ENCODE results near the gene SLC22A1.
A peak's percentile ranks its signal among the peaks of the same experiment; 100 is the strongest.
"Not testable (repeated sequence)": the region's sequence is repeated elsewhere in the genome, so short reads cannot be mapped to it uniquely, and the experiment has no call there.

Gene SLC22A1

GRCh38 chr6:160104821-160105517, 16.6 kb upstream of the SLC22A1 start:
- H3K27ac Mint-ChIP-seq = no peak overlapping the region
- H3K4me3 Mint-ChIP-seq = no peak overlapping the region
- peaks cover 17% of the 10 kb centered on the region for H3K4me1 Mint-ChIP-seq (ENCODE audit: low read depth)
- H3K36me3 Mint-ChIP-seq (ENCODE audit: low read depth) = peaks cover 85% of the 10 kb centered on the region
- H3K9me3 Mint-ChIP-seq = no peaks in the 10 kb centered on the region
- no peak for DNase-seq
- no peaks in the 10 kb centered on the region for H3K27me3 Mint-ChIP-seq

- H3K27me3 Mint-ChIP-seq = no peaks in the 10 kb centered on the region
- peaks cover 87% of the 10 kb centered on the region for H3K36me3 Mint-ChIP-seq (ENCODE audit: low read depth)
- H3K9me3 Mint-ChIP-seq = no peaks in the 10 kb centered on the region
- H3K27ac Mint-ChIP-seq = no peak overlapping the region
- no peak overlapping the region for H3K4me3 Mint-ChIP-seq
- peaks cover 12% of the 10 kb centered on the region for H3K4me1 Mint-ChIP-seq (ENCODE audit: low read depth)
- no peak for DNase-seq
These were observed 15.6 kb upstream of the SLC22A1 start for GRCh38 chr6:160106010-160106409.

- no peak for DNase-seq
- Mint-ChIP-seq H3K4me3 (no peak overlapping the region), H3K27ac (peak overlapping the region; percentile 61), H3K9me3 (no peaks in the 10 kb centered on the region), H3K36me3 (ENCODE audit: low read depth) (peaks cover 80% of the 10 kb centered on the region), H3K27me3 (no peaks in the 10 kb centered on the region), H3K4me1 (ENCODE audit: low read depth) (peaks cover 8% of the 10 kb centered on the region)
These were observed 14.9 kb upstream of the SLC22A1 start for GRCh38 chr6:160106701-160107100.

- H3K9me3 Mint-ChIP-seq = no peaks in the 10 kb centered on the region
- peaks cover 71% of the 10 kb centered on the region for H3K36me3 Mint-ChIP-seq (ENCODE audit: low read depth)
- no peak for DNase-seq
- peaks cover 8% of the 10 kb centered on the region for H3K4me1 Mint-ChIP-seq (ENCODE audit: low read depth)
- H3K27ac Mint-ChIP-seq = peak overlapping the region; percentile 27
- no peak overlapping the region for H3K4me3 Mint-ChIP-seq
- H3K27me3 Mint-ChIP-seq = no peaks in the 10 kb centered on the region
These were observed 13.5 kb upstream of the SLC22A1 start for GRCh38 chr6:160108077-160108476.

- Mint-ChIP-seq H3K27me3 (no peaks in the 10 kb centered on the region), H3K4me1 (ENCODE audit: low read depth) (peaks cover 8% of the 10 kb centered on the region), H3K4me3 (no peak overlapping the region), H3K36me3 (ENCODE audit: low read depth) (peaks cover 54% of the 10 kb centered on the region), H3K9me3 (no peaks in the 10 kb centered on the region), H3K27ac (peak overlapping the region; percentile 4)
- DNase-seq = no peak
These were observed 11.0 kb upstream of the SLC22A1 start for GRCh38 chr6:160110586-160111123.

GRCh38 chr6:160111806-160112205, 9.8 kb upstream of the SLC22A1 start:
- H3K36me3 Mint-ChIP-seq (ENCODE audit: low read depth) = peaks cover 51% of the 10 kb centered on the region
- no peak overlapping the region for H3K27ac Mint-ChIP-seq
- H3K4me1 Mint-ChIP-seq (ENCODE audit: low read depth) = peaks cover 6% of the 10 kb centered on the region
- no peaks in the 10 kb centered on the region for H3K9me3 Mint-ChIP-seq
- DNase-seq = no peak
- no peaks in the 10 kb centered on the region for H3K27me3 Mint-ChIP-seq
- H3K4me3 Mint-ChIP-seq = no peak overlapping the region

- H3K27ac Mint-ChIP-seq = no peak overlapping the region
- peaks cover under 1% of the 10 kb centered on the region for H3K9me3 Mint-ChIP-seq
- peaks cover 50% of the 10 kb centered on the region for H3K36me3 Mint-ChIP-seq (ENCODE audit: low read depth)
- no peaks in the 10 kb centered on the region for H3K27me3 Mint-ChIP-seq
- H3K4me1 Mint-ChIP-seq (ENCODE audit: low read depth) = peaks cover 3% of the 10 kb centered on the region
- no peak overlapping the region for H3K4me3 Mint-ChIP-seq
- no peak for DNase-seq
These were observed 8.9 kb upstream of the SLC22A1 start for GRCh38 chr6:160112628-160113299.

- peaks cover 50% of the 10 kb centered on the region for H3K36me3 Mint-ChIP-seq (ENCODE audit: low read depth)
- not testable (repeated sequence) for H3K9me3 Mint-ChIP-seq; H3K4me1 Mint-ChIP-seq (ENCODE audit: low read depth); DNase-seq; H3K27me3 Mint-ChIP-seq; H3K4me3 Mint-ChIP-seq; H3K27ac Mint-ChIP-seq
These were observed 7.1 kb upstream of the SLC22A1 start for GRCh38 chr6:160114536-160114935.

GRCh38 chr6:160115421-160115820, 6.2 kb upstream of the SLC22A1 start:
- no peaks in the 10 kb centered on the region for H3K27me3 Mint-ChIP-seq
- H3K27ac Mint-ChIP-seq = no peak overlapping the region
- H3K4me3 Mint-ChIP-seq = no peak overlapping the region
- DNase-seq = no peak
- peaks cover 42% of the 10 kb centered on the region for H3K36me3 Mint-ChIP-seq (ENCODE audit: low read depth)
- no peaks in the 10 kb centered on the region for H3K4me1 Mint-ChIP-seq (ENCODE audit: low read depth)
- H3K9me3 Mint-ChIP-seq = peaks cover 2% of the 10 kb centered on the region

GRCh38 chr6:160116411-160116810, 5.2 kb upstream of the SLC22A1 start:
- no peaks in the 10 kb centered on the region for H3K4me1 Mint-ChIP-seq (ENCODE audit: low read depth)
- no peak overlapping the region for H3K27ac Mint-ChIP-seq
- no peaks in the 10 kb centered on the region for H3K27me3 Mint-ChIP-seq
- DNase-seq = no peak
- H3K4me3 Mint-ChIP-seq = no peak overlapping the region
- peaks cover 2% of the 10 kb centered on the region for H3K9me3 Mint-ChIP-seq
- peaks cover 38% of the 10 kb centered on the region for H3K36me3 Mint-ChIP-seq (ENCODE audit: low read depth)

- no peaks in the 10 kb centered on the region for H3K4me1 Mint-ChIP-seq (ENCODE audit: low read depth)
- H3K4me3 Mint-ChIP-seq = no peak overlapping the region
- peaks cover 2% of the 10 kb centered on the region for H3K9me3 Mint-ChIP-seq
- no peaks in the 10 kb centered on the region for H3K27me3 Mint-ChIP-seq
- H3K27ac Mint-ChIP-seq = no peak overlapping the region
- DNase-seq = no peak
- peaks cover 39% of the 10 kb centered on the region for H3K36me3 Mint-ChIP-seq (ENCODE audit: low read depth)
These were observed 4.5 kb upstream of the SLC22A1 start for GRCh38 chr6:160117137-160117536.

- Mint-ChIP-seq H3K27me3 (no peaks in the 10 kb centered on the region), H3K27ac (no peak overlapping the region), H3K9me3 (peaks cover 2% of the 10 kb centered on the region)
These were observed 2.9 kb upstream of the SLC22A1 start for GRCh38 chr6:160118620-160119229.

GRCh38 chr6:160120087-160120486, 1.5 kb upstream of the SLC22A1 start:
- H3K9me3 Mint-ChIP-seq = peaks cover 2% of the 10 kb centered on the region
- H3K27ac Mint-ChIP-seq = no peak overlapping the region
- H3K36me3 Mint-ChIP-seq (ENCODE audit: low read depth) = peaks cover 28% of the 10 kb centered on the region
- no peaks in the 10 kb centered on the region for H3K4me1 Mint-ChIP-seq (ENCODE audit: low read depth)
- no peak overlapping the region for H3K4me3 Mint-ChIP-seq
- H3K27me3 Mint-ChIP-seq = no peaks in the 10 kb centered on the region
- no peak for DNase-seq

More at GRCh38 chr6:160118620-160119229, 2.9 kb upstream of the SLC22A1 start:
- Mint-ChIP-seq H3K4me1 (ENCODE audit: low read depth) (no peaks in the 10 kb centered on the region), H3K4me3 (no peak overlapping the region), H3K36me3 (ENCODE audit: low read depth) (peaks cover 30% of the 10 kb centered on the region)
- no peak for DNase-seq

GRCh38 chr6:160121981-160122380, 366 bp downstream of the SLC22A1 start:
- H3K9me3 Mint-ChIP-seq = peaks cover 2% of the 10 kb centered on the region

GRCh38 chr6:160122744-160123143, 1.1 kb downstream of the SLC22A1 start:
- Mint-ChIP-seq H3K36me3 (ENCODE audit: low read depth) (peaks cover 13% of the 10 kb centered on the region), H3K9me3 (peaks cover 2% of the 10 kb centered on the region), H3K4me3 (no peak overlapping the region), H3K27me3 (no peaks in the 10 kb centered on the region), H3K27ac (no peak overlapping the region), H3K4me1 (ENCODE audit: low read depth) (no peaks in the 10 kb centered on the region)
- DNase-seq = no peak

More at GRCh38 chr6:160121981-160122380, 366 bp downstream of the SLC22A1 start:
- Mint-ChIP-seq H3K27ac (no peak overlapping the region), H3K27me3 (no peaks in the 10 kb centered on the region), H3K36me3 (ENCODE audit: low read depth) (peaks cover 21% of the 10 kb centered on the region), H3K4me1 (ENCODE audit: low read depth) (no peaks in the 10 kb centered on the region), H3K4me3 (no peak overlapping the region)
- no peak for DNase-seq

All from activated T-cell treated with anti-CD3 and anti-CD28 coated beads, Interleukin-2, amount 50 U/mL, for 24 hours (primary cell).